HepG2 (cell line): ENCODE results near the gene PNKP. TPM values are rescaled to one million over a fixed set of nuclear protein-coding genes. Genes with fewer than 3 reads are reported as not detected.

Experiments
- ATF4 ChIP-seq, 2 experiments: fragments of 450-650 bp in 1 of 2; sonication (generic) in 1 of 2; formaldehyde crosslinking; IDR thresholded peaks; 2 replicates each; pipeline versions ENCODE4 v1.5.0 to v1.8.0; 2020 to 2022; ENCODE audit warnings: mild to moderate bottlenecking in 1 of 2, missing genetic modification reagents in 1 of 2
- BCLAF1 ChIP-seq: fragments of 450-650 bp; IDR thresholded peaks from 2 replicates; pipeline ENCODE4 v1.6.1; 2017; ENCODE audit warnings: mild to moderate bottlenecking
- FLYWCH1 ChIP-seq: sonication (generic); formaldehyde crosslinking; IDR thresholded peaks from 2 replicates; pipeline ENCODE4 v1.8.1; 2023; ENCODE audit warnings: mild to moderate bottlenecking, missing genetic modification reagents
- FOXM1 ChIP-seq: sonication (generic); formaldehyde crosslinking; IDR thresholded peaks from 2 replicates; pipeline ENCODE4 v1.5.0; 2020; ENCODE audit warnings: missing genetic modification reagents
- NKX3-1 ChIP-seq: sonication (generic); formaldehyde crosslinking; IDR thresholded peaks from 2 replicates; pipeline ENCODE4 v1.5.0; 2020; ENCODE audit warnings: missing genetic modification reagents
- SP5 ChIP-seq: IDR thresholded peaks from 2 replicates; pipeline ENCODE4 v1.6.1; 2016; ENCODE audit warnings: low read depth, borderline replicate concordance
- ZBTB26 ChIP-seq: IDR thresholded peaks from 2 replicates; pipeline ENCODE4 v1.6.1; 2016; ENCODE audit warnings: missing compliant biosample characterization, missing genetic modification reagents, borderline replicate concordance
- ZBTB7B ChIP-seq: sonication (generic); formaldehyde crosslinking; IDR thresholded peaks from 2 replicates; pipeline ENCODE4 v1.4.0; 2020; ENCODE audit warnings: missing genetic modification reagents
- ZNF335 ChIP-seq: sonication (generic); formaldehyde crosslinking; IDR thresholded peaks from 2 replicates; pipeline ENCODE4 v1.4.0; 2020; ENCODE audit warnings: missing genetic modification reagents
- ZNF614 ChIP-seq: IDR thresholded peaks from 2 replicates; pipeline ENCODE4 v1.6.1; 2018; ENCODE audit warnings: missing biosample characterization, missing genetic modification reagents, inconsistent platforms, borderline replicate concordance
- polyA plus RNA-seq, 8 experiments: library from polyadenylated mRNA; depleted of rRNA in 3 of 8; stranded (reverse) in 7 of 8; unstranded in 1 of 8; fragments of >200 nt; fragmentation: Illumina TruSeq in 4 of 8; extraction: Trizol in 4 of 8; gene quantifications; 2 replicates each; pipeline versions ENCODE4 v1.2.1 to v1.2.3, GENCODE V29; 2011 to 2016; ENCODE audit warnings: low read depth in 4 of 8, missing spikeins in 1 of 8, mixed read lengths in 1 of 8; ENCODE audit not compliant: insufficient read depth in 1 of 8
- total RNA-seq, 5 experiments: library from RNA; depleted of rRNA; stranded (reverse); fragments of >200 nt; fragmentation: Illumina TruSeq; extraction: Trizol; gene quantifications; 2 replicates each; pipeline ENCODE4 v1.2.3, GENCODE V29; 2016; ENCODE audit warnings: low read depth in 1 of 5
- TF ChIP-seq, protein P1 (sequence below): sonication (generic); formaldehyde crosslinking; IDR thresholded peaks from 2 replicates; pipeline ENCODE4 v1.5.0; 2020; ENCODE audit warnings: mild to moderate bottlenecking, missing genetic modification reagents, borderline replicate concordance
- TF ChIP-seq, protein P2 (sequence below): sonication (generic); formaldehyde crosslinking; IDR thresholded peaks from 2 replicates; pipeline ENCODE4 v1.4.0; 2020; ENCODE audit warnings: missing genetic modification reagents

PNKP gene
- total and polyA plus RNA-seq, 2 of the 13 experiments (the other 11 are each of a cell fraction or from before 2014, with no cell fraction given) = 12.7 to 27.1 TPM

DNA sequence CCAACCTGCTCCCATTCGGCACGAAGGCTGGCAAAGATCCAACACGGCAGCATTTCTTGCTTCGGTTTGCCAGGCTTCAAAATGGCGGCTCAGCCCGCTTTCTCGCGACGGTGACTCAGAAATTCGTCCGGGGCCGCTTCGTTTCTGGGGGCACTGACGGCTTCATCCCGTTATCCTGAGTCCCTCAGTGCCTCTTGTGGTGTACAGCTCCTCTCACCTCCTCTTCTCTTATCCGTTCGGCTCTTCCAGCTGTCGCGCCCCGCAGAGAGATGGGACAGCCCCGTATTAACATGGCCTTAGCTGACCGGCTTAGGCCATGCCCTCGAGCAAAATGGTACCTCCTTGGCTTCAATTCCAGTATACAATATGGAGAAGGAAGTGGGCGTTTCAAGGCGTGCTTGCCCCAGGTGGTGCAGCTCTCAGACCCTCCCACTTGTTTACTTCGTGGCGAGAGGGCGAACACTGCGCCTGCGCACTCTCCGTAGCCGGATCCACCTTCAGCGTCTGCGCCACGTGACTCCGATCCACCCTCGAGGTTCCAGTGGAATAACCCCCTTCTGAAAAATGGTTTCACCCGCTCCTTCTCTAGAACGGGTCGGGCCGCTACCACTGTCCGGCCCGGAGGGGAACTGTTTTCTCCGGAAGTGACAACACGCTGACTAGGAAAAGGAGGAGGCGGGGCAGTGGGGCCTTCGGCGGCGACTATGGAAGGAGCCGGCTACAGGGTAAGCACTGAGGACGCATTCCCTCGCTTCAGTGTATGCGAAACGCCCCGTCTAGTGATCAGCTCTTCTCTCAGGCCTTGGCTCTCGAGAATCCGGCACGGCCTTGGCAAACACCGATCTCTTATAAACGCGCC lies 9.9 kb upstream of the PNKP start, which contains the start of the genes AKT1S1 and TBC1D17 (continued):
- TF ChIP-seq, protein P1, sequence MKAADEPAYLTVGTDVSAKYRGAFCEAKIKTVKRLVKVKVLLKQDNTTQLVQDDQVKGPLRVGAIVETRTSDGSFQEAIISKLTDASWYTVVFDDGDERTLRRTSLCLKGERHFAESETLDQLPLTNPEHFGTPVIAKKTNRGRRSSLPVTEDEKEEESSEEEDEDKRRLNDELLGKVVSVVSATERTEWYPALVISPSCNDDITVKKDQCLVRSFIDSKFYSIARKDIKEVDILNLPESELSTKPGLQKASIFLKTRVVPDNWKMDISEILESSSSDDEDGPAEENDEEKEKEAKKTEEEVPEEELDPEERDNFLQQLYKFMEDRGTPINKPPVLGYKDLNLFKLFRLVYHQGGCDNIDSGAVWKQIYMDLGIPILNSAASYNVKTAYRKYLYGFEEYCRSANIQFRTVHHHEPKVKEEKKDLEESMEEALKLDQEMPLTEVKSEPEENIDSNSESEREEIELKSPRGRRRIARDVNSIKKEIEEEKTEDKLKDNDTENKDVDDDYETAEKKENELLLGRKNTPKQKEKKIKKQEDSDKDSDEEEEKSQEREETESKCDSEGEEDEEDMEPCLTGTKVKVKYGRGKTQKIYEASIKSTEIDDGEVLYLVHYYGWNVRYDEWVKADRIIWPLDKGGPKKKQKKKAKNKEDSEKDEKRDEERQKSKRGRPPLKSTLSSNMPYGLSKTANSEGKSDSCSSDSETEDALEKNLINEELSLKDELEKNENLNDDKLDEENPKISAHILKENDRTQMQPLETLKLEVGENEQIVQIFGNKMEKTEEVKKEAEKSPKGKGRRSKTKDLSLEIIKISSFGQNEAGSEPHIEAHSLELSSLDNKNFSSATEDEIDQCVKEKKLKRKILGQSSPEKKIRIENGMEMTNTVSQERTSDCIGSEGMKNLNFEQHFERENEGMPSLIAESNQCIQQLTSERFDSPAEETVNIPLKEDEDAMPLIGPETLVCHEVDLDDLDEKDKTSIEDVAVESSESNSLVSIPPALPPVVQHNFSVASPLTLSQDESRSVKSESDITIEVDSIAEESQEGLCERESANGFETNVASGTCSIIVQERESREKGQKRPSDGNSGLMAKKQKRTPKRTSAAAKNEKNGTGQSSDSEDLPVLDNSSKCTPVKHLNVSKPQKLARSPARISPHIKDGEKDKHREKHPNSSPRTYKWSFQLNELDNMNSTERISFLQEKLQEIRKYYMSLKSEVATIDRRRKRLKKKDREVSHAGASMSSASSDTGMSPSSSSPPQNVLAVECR = peak; percentile 69; the same call in 1 of the 2 replicates
- peak; percentile 70; the same call in 1 of the 2 replicates for TF ChIP-seq ZNF614 (CRISPR knock-in tag)
- TF ChIP-seq BCLAF1 = no peak
- peak; percentile 24; the same call in 1 of the 2 replicates for TF ChIP-seq ZBTB7B (CRISPR knock-in tag)
- TF ChIP-seq ATF4 (CRISPR knock-in tag; IDR thresholded peaks at IDR 0.05) = no peak; a peak in 1 of 4 replicates
- no peak for TF ChIP-seq ZBTB26 (CRISPR knock-in tag)
- 0 out of 2 replicates have a peak, but pooled peaks have one; percentile 16 for TF ChIP-seq NKX3-1 (CRISPR knock-in tag)
- TF ChIP-seq SP5 (CRISPR knock-in tag) = peak; percentile 77
- TF ChIP-seq, protein P2, sequence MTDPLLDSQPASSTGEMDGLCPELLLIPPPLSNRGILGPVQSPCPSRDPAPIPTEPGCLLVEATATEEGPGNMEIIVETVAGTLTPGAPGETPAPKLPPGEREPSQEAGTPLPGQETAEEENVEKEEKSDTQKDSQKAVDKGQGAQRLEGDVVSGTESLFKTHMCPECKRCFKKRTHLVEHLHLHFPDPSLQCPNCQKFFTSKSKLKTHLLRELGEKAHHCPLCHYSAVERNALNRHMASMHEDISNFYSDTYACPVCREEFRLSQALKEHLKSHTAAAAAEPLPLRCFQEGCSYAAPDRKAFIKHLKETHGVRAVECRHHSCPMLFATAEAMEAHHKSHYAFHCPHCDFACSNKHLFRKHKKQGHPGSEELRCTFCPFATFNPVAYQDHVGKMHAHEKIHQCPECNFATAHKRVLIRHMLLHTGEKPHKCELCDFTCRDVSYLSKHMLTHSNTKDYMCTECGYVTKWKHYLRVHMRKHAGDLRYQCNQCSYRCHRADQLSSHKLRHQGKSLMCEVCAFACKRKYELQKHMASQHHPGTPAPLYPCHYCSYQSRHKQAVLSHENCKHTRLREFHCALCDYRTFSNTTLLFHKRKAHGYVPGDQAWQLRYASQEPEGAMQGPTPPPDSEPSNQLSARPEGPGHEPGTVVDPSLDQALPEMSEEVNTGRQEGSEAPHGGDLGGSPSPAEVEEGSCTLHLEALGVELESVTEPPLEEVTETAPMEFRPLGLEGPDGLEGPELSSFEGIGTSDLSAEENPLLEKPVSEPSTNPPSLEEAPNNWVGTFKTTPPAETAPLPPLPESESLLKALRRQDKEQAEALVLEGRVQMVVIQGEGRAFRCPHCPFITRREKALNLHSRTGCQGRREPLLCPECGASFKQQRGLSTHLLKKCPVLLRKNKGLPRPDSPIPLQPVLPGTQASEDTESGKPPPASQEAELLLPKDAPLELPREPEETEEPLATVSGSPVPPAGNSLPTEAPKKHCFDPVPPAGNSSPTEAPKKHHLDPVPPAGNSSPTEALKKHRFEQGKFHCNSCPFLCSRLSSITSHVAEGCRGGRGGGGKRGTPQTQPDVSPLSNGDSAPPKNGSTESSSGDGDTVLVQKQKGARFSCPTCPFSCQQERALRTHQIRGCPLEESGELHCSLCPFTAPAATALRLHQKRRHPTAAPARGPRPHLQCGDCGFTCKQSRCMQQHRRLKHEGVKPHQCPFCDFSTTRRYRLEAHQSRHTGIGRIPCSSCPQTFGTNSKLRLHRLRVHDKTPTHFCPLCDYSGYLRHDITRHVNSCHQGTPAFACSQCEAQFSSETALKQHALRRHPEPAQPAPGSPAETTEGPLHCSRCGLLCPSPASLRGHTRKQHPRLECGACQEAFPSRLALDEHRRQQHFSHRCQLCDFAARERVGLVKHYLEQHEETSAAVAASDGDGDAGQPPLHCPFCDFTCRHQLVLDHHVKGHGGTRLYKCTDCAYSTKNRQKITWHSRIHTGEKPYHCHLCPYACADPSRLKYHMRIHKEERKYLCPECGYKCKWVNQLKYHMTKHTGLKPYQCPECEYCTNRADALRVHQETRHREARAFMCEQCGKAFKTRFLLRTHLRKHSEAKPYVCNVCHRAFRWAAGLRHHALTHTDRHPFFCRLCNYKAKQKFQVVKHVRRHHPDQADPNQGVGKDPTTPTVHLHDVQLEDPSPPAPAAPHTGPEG = no peak
- 0 out of 2 replicates have a peak, but pooled peaks have one; percentile 4 for TF ChIP-seq ZNF335 (CRISPR knock-in tag)
- no peak for TF ChIP-seq FOXM1 (CRISPR knock-in tag)
- no peak for TF ChIP-seq FLYWCH1 (CRISPR knock-in tag)
